ENCODE results near the gene PACSIN3. TPM values are rescaled to one million over a fixed set of nuclear protein-coding genes. Genes with fewer than 3 reads are reported as not detected.

PACSIN3 gene
- total and polyA plus RNA-seq, 2 of the 13 experiments (the other 11 are each of a cell fraction or from before 2014, with no cell fraction given) = 47.9 to 93.3 TPM

GRCh38 chr11:47186700-47187695 is 764 bp upstream of the PACSIN3 start (continued):
- TF ChIP-seq ZNF567 (CRISPR knock-in tag; IDR thresholded peaks at IDR 0.05; ENCODE audit: borderline replicate concordance) = no peak
- peak; percentile 58; the same call in 1 of the 2 replicates for TF ChIP-seq MTA1 (CRISPR knock-in tag; IDR thresholded peaks at IDR 0.05; ENCODE audit: borderline replicate concordance)
- TF ChIP-seq ZFY (CRISPR knock-in tag; IDR thresholded peaks at IDR 0.05) = no peak
- no peak for TF ChIP-seq HNRNPH1 (optimal IDR thresholded peaks at IDR 0.05; ENCODE audit: low read depth, low read length)
- TF ChIP-seq MIER3 (CRISPR knock-in tag; IDR thresholded peaks at IDR 0.05; ENCODE audit: borderline replicate concordance) = no peak
- no peak for TF ChIP-seq PPARG (CRISPR knock-in tag; conservative IDR thresholded peaks at IDR 0.05)
- TF ChIP-seq NFRKB (IDR thresholded peaks at IDR 0.05) = no peak
- no peak for TF ChIP-seq PBX2 (CRISPR knock-in tag; IDR thresholded peaks at IDR 0.05)
- no peak for TF ChIP-seq CSRNP2 (CRISPR knock-in tag; conservative IDR thresholded peaks at IDR 0.05; ENCODE audit: low read depth)
- no peak for TF ChIP-seq DMAP1 (CRISPR knock-in tag; IDR thresholded peaks at IDR 0.05)
- no peak for TF ChIP-seq DDIT3 (CRISPR knock-in tag; IDR thresholded peaks at IDR 0.05)
- TF ChIP-seq TFE3 (CRISPR knock-in tag; IDR thresholded peaks at IDR 0.05) = no peak
- TF ChIP-seq AKAP8 (CRISPR knock-in tag; IDR thresholded peaks at IDR 0.05) = no peak
- no peak for TF ChIP-seq ZNF138 (CRISPR knock-in tag; IDR thresholded peaks at IDR 0.05; ENCODE audit: low read depth)
- no peak; the same call in 1 of the 2 replicates for TF ChIP-seq ZNF580 (CRISPR knock-in tag; IDR thresholded peaks at IDR 0.05; ENCODE audit: borderline replicate concordance, low read depth)
- TF ChIP-seq ETS1 (CRISPR knock-in tag; IDR thresholded peaks at IDR 0.05) = no peak
- no peak for TF ChIP-seq PCBP1 (IDR thresholded peaks at IDR 0.05; ENCODE audit: borderline replicate concordance, low read depth, low read length)
- peak; percentile 73 for TF ChIP-seq POLR2AphosphoS5 (IDR thresholded peaks at IDR 0.05; ENCODE audit: low read depth, low read length)
- TF ChIP-seq ATAD3A (CRISPR knock-in tag; IDR thresholded peaks at IDR 0.05) = no peak
- no peak for TF ChIP-seq ZNF549 (CRISPR knock-in tag; IDR thresholded peaks at IDR 0.05)
- TF ChIP-seq ZSCAN25 (CRISPR knock-in tag; IDR thresholded peaks at IDR 0.05) = no peak
- no peak for TF ChIP-seq MZF1 (CRISPR knock-in tag; IDR thresholded peaks at IDR 0.05; ENCODE audit: borderline replicate concordance)
- no peak; the same call in 1 of the 2 replicates for TF ChIP-seq HOXD1 (CRISPR knock-in tag; IDR thresholded peaks at IDR 0.05)
- no peak for TF ChIP-seq HNRNPUL1 (IDR thresholded peaks at IDR 0.05; ENCODE audit: low read depth, low read length)
- no peak; the same call in 1 of the 2 replicates for TF ChIP-seq BCL6 (CRISPR knock-in tag; IDR thresholded peaks at IDR 0.05)
- TF ChIP-seq ZNF768 (CRISPR knock-in tag; IDR thresholded peaks at IDR 0.05) = peak; percentile 35; the same call in 1 of the 2 replicates
